ENCODE results near the gene STOML2. TPM values are rescaled to one million over a fixed set of nuclear protein-coding genes. Genes with fewer than 3 reads are reported as not detected.

STOML2 gene
- total and polyA plus RNA-seq, 2 donors (not counting 3 experiments of a cell fraction or from before 2014, with no cell fraction given) = 144 to 187 TPM

DNA sequence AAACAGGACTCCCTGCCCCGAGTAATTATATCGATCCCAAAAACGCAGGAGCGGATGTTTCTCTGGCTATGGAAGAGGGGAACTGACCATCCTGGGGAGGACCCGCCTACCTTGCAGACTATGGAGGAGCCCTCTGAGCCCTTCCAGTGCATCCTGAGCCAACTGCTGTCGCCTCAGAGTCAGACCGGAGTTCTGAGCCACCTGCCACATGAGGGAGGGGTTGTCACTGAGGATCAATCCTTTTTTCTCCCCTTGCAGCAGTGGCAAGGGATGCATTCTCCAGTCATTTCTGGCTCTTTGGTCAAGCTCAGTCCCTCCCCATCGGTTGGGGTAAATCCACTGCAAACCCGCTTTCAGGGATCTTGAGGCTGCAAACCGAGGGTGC is 23.9 kb downstream of the STOML2 start:
- intact Hi-C loops (cut with micrococcal nuclease) = no loop called here
- H3K27ac ChIP-seq (ENCODE audit: insufficient read depth, low read depth, low read length) = peak overlapping the region; percentile 57
- dilution Hi-C loops (cut with MboI; ENCODE audit: extremely low pct_ligation_motif_present, low sequenced_read_pairs) = no loop called here
- H4K20me1 ChIP-seq (replicated peaks; ENCODE audit: control insufficient read depth, extremely low read depth, insufficient read depth, low read length) = no peaks in the 10 kb centered on the region
- FAIRE-seq (peak; percentile 8), DNase-seq (ENCODE audit: low read depth, low spot score) (no peak)
- no peaks in the 10 kb centered on the region for H3K27me3 ChIP-seq (ENCODE audit: control insufficient read depth in 2 of 2, insufficient read depth in 2 of 2, low read length in 2 of 2)
- peak overlapping the region; percentile 74 for H3K9ac ChIP-seq (replicated peaks; ENCODE audit: extremely low read depth, insufficient read depth, low read length)
- H3K36me3 ChIP-seq (ENCODE audit: control insufficient read depth in 2 of 2, extremely low read depth in 1 of 2, insufficient read depth in 2 of 2, low read length in 2 of 2) = peaks cover 0 to 9% of the 10 kb centered on the region in 2 experiments
- H3K79me2 ChIP-seq (ENCODE audit: control insufficient read depth, insufficient read depth, low read length) = peaks cover 23% of the 10 kb centered on the region
- peak overlapping the region; percentile 64 to 79 (median 66) for H3K4me3 ChIP-seq (replicated peaks in 1 of 3; ENCODE audit: insufficient read depth in 1 of 3, low read depth in 1 of 3, low read length in 3 of 3)
- ChIA-PET POLR2A (interaction anchor here (1.3 to 1.5 kb wide), 2 partner anchors 35 to 37 kb away, joined by 4 to 5 read pairs; partner anchors contain the start of gene ATOSB), CTCF (interaction anchor here (0.9 to 3.1 kb wide), 5 partner anchors 7 to 179 kb away, joined by 3 to 22 read pairs (median 7); partner anchors contain the start of genes PIGO and VCP)
- H3K4me2 ChIP-seq (ENCODE audit: insufficient read depth, low read length) = peak overlapping the region; percentile 57
- TSS peak; percentile 47 for BruUV-seq (replicated peaks)
- peaks cover 16% of the 10 kb centered on the region for H3K4me1 ChIP-seq (ENCODE audit: control insufficient read depth, extremely low read depth, insufficient read depth, low read length)
- no peaks in the 10 kb centered on the region for H3K9me3 ChIP-seq (replicated peaks; ENCODE audit: control insufficient read depth, insufficient read depth, low read length)
- no peaks in the 10 kb centered on the region for H3K9me1 ChIP-seq (replicated peaks; ENCODE audit: control insufficient read depth, extremely low read depth, insufficient read depth, low read length)
- H2AFZ ChIP-seq (ENCODE audit: low read depth, low read length) = peak overlapping the region; percentile 59
- TF ChIP-seq FOS (IDR thresholded peaks at IDR 0.05; ENCODE audit: borderline replicate concordance, insufficient read depth, low read length) (no peak), POLR2A (IDR thresholded peaks at IDR 0.05; ENCODE audit: low read depth, low read length) (no peak), EZH2 (IDR thresholded peaks at IDR 0.05; ENCODE audit: borderline replicate concordance, low read depth, low read length, severe bottlenecking) (no peak), POLR2AphosphoS5 (IDR thresholded peaks at IDR 0.05; ENCODE audit: insufficient read depth, low read depth, low read length) (no peak), JUN (IDR thresholded peaks at IDR 0.05; ENCODE audit: borderline replicate concordance, insufficient read depth, insufficient read length, low read depth) (no peak)
- TF ChIP-seq, protein P1, sequence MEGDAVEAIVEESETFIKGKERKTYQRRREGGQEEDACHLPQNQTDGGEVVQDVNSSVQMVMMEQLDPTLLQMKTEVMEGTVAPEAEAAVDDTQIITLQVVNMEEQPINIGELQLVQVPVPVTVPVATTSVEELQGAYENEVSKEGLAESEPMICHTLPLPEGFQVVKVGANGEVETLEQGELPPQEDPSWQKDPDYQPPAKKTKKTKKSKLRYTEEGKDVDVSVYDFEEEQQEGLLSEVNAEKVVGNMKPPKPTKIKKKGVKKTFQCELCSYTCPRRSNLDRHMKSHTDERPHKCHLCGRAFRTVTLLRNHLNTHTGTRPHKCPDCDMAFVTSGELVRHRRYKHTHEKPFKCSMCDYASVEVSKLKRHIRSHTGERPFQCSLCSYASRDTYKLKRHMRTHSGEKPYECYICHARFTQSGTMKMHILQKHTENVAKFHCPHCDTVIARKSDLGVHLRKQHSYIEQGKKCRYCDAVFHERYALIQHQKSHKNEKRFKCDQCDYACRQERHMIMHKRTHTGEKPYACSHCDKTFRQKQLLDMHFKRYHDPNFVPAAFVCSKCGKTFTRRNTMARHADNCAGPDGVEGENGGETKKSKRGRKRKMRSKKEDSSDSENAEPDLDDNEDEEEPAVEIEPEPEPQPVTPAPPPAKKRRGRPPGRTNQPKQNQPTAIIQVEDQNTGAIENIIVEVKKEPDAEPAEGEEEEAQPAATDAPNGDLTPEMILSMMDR (IDR thresholded peaks at IDR 0.05; ENCODE audit: extremely low read depth in 1 of 2, insufficient read depth in 1 of 2, low read depth in 1 of 2, low read length in 2 of 2) = no peak

Data from endothelial cell of umbilical vein (primary cell).